Epithelial cell of proximal tubule (primary cell): ENCODE results near the gene DCP2. TPM values are rescaled to one million over a fixed set of nuclear protein-coding genes. Genes with fewer than 3 reads are reported as not detected.

ENCODE experiments used
- DNase-seq: peaks from one replicate; pipeline ENCODE4 v3.0.0-alpha.2; 2011; ENCODE audit warnings: low read depth
- H3K4me3 ChIP-seq: 2 replicates; pipeline ENCODE4 v1.5.1; 2011; ENCODE audit warnings: low read depth, mild to moderate bottlenecking, low read length
- CTCF ChIP-seq: conservative IDR thresholded peaks from 2 replicates; pipeline ENCODE4 v1.5.1; 2012; ENCODE audit warnings: low read depth, mild to moderate bottlenecking, low read length
- total RNA-seq: library from RNA; depleted of rRNA; stranded (reverse); fragments of >200 nt; gene quantifications from 2 replicates; pipeline ENCODE4 v1.2.3, GENCODE V29; 2015

DCP2 gene
- total RNA-seq, 1 donor from 2014 or later: 28.9 TPM

DNA sequence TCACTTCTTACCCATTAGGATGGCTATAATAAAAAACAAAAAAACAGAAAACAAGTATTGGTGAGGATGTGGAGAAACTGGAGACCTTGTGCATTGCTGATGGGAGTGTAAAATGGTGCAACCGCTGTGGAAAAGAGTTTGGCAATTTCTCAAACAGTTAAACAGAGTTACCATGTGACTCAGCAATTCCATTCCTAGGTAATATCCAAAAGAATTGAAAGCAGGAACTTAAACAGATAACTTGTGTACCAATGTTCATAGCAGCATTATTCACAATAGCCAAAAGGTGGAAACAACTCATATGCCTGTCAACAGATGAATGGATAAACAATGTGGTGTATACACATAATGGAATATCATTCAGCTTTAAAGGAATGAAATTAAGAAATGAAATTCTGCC, 28.9 kb downstream of the DCP2 start:
- TF ChIP-seq CTCF: no peak
- H3K4me3 ChIP-seq: no peak overlapping the region
- DNase-seq: no peak

GRCh38 chr5:113017881-113018635, 41.5 kb downstream of the DCP2 start:
- TF ChIP-seq CTCF: no peak
- DNase-seq: no peak
- H3K4me3 ChIP-seq: no peak overlapping the region

GRCh38 chr5:113020461-113021273, 44.1 kb downstream of the DCP2 start:
- no peak for TF ChIP-seq CTCF
- no peak overlapping the region for H3K4me3 ChIP-seq
- peak; percentile 47 for DNase-seq

GRCh38 chr5:113022661-113023060, 46.1 kb downstream of the DCP2 start:
- H3K4me3 ChIP-seq: no peak overlapping the region
- no peak for TF ChIP-seq CTCF
- DNase-seq: no peak

DNA sequence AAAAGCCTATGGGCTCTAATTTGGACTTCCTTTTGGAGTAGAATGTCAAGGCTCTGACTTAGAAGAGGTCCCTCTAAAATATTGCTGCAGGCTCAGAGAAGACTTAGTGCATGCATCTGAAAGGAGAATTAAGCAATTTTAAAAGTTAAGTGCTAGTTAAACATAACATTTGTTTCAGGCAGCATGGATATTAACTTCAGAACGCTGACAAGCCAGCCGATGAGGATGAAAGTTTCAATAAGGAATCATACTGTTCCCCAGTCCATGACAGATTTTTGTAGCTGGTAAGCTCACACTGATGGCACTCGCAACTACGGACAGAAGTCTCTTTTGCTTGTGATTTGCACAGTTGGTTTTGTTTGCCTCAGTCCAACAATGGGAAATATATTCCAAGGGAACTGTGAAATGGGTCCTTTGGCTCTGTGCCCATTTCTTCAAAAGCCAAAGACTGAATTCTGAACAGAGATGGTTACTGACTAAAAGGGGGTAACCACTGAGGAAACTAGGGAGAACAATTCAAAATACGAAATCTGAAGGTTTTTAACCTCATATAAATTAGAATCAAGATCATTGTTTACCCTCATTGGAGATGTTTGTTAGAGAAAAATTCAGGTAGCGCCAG, 47.6 kb downstream of the DCP2 start:
- no peak for TF ChIP-seq CTCF
- DNase-seq: no peak
- no peak overlapping the region for H3K4me3 ChIP-seq

GRCh38 chr5:113025596-113025995, 49.0 kb downstream of the DCP2 start:
- no peak overlapping the region for H3K4me3 ChIP-seq
- DNase-seq: no peak
- TF ChIP-seq CTCF: no peak
